B cell (primary cell): ENCODE measurements around the gene RAD51B. TPM values are rescaled to one million over a fixed set of nuclear protein-coding genes. Genes with fewer than 3 reads are reported as not detected.
A peak's percentile ranks its signal among the peaks of the same experiment; 100 is the strongest.

ENCODE experiments used
- ATAC-seq: fragments of 200-7000 bp; cut with Tn5 transposase; one replicate; pipeline ENCODE4 v1.10.0; 2021; ENCODE audit warnings: low read depth, mild to moderate bottlenecking, moderate number of reproducible peaks, moderate library complexity
- CTCF ChIA-PET: fragments of 350-600 bp; sonication (Branson Sonifier 250); formaldehyde crosslinking; loops from one replicate; lab custom pipeline; 2021; ENCODE audit warnings: antibody characterized with exemption, inconsistent platforms; lab: Charles Lee
- POLR2A ChIA-PET: fragments of 350-600 bp; sonication (Branson Sonifier 250); formaldehyde crosslinking; loops from one replicate; lab custom pipeline; 2021; ENCODE audit warnings: antibody characterized with exemption; lab: Charles Lee
- DNase-seq: peaks from one replicate; pipeline ENCODE4 v3.0.0; 2013
- H2AFZ ChIP-seq: 2 replicates; pipeline ENCODE4 v1.6.1; 2012; ENCODE audit warnings: mild to moderate bottlenecking, low read depth, low read length; ENCODE audit not compliant: insufficient read depth, poor library complexity, severe bottlenecking
- H3K27ac ChIP-seq, 2 donors: 1 replicate in 1 of 2; 2 replicates in 1 of 2; pipeline ENCODE4 v1.5.1; 2012 to 2013; ENCODE audit warnings: low read length in 2 of 2, mild to moderate bottlenecking in 2 of 2, moderate library complexity in 1 of 2
- H3K27me3 ChIP-seq, 4 experiments: fragments of 200-600 bp in 1 of 4; sonication (generic) in 1 of 4; replicated peaks in 1 of 4; 1 replicate in 2 of 4; 2 replicates in 2 of 4; pipeline versions ENCODE4 v1.6.1 to v1.7.0; 2013 to 2016; ENCODE audit warnings: low read length in 3 of 4, mild to moderate bottlenecking in 2 of 4, mixed read lengths in 1 of 4, moderate library complexity in 1 of 4; ENCODE audit not compliant: insufficient read depth in 4 of 4, control insufficient read depth in 3 of 4; ENCODE audit errors: control extremely low read depth in 1 of 4
- H3K36me3 ChIP-seq, 2 experiments: replicated peaks in 1 of 2; 1 replicate in 1 of 2; 2 replicates in 1 of 2; pipeline versions ENCODE4 v1.6.1 to v1.7.1; 2013; ENCODE audit warnings: low read length in 1 of 2; ENCODE audit not compliant: insufficient read depth in 2 of 2, control insufficient read depth in 1 of 2; ENCODE audit errors: control extremely low read depth in 1 of 2, extremely low read depth in 1 of 2
- H3K4me1 ChIP-seq, 2 donors: fragments of 200-600 bp in 1 of 2; sonication (generic) in 1 of 2; 1 replicate in 1 of 2; 2 replicates in 1 of 2; pipeline versions ENCODE4 v1.5.1 to v1.6.1; 2013 to 2017; ENCODE audit warnings: low read length in 2 of 2; ENCODE audit not compliant: control insufficient read depth in 2 of 2, insufficient read depth in 2 of 2
- H3K4me2 ChIP-seq: replicated peaks from 2 replicates; pipeline ENCODE3; 2012; ENCODE audit warnings: mild to moderate bottlenecking, low read depth, low read length; ENCODE audit not compliant: poor library complexity, severe bottlenecking
- H3K4me3 ChIP-seq, 5 experiments: fragments of 200-600 bp in 1 of 5; sonication (generic) in 1 of 5; 1 replicate in 3 of 5; 2 replicates in 2 of 5; pipeline versions ENCODE4 v1.5.1 to v1.7.0; 2011 to 2016; ENCODE audit warnings: low read length in 4 of 5, mild to moderate bottlenecking in 4 of 5, low read depth in 2 of 5, control low read depth in 1 of 5, moderate library complexity in 1 of 5; ENCODE audit not compliant: insufficient read depth in 1 of 5; ENCODE audit errors: control extremely low read depth in 1 of 5, extremely low read depth in 1 of 5
- H3K79me2 ChIP-seq: fragments of 200-600 bp; sonication (generic); one replicate; pipeline ENCODE4 v1.6.0; 2016; ENCODE audit warnings: low read length; ENCODE audit not compliant: control insufficient read depth, insufficient read depth
- H3K9ac ChIP-seq: fragments of 200-600 bp; sonication (generic); 2 replicates; pipeline ENCODE4 v1.6.1; 2017; ENCODE audit warnings: mild to moderate bottlenecking, low read length, moderate library complexity
- H3K9me3 ChIP-seq, 3 donors: one replicate each; pipeline versions ENCODE4 v1.6.1 to v1.7.1; 2013; ENCODE audit warnings: low read length in 2 of 3; ENCODE audit not compliant: control insufficient read depth in 2 of 3, insufficient read depth in 1 of 3; ENCODE audit errors: control extremely low read depth in 1 of 3
- H4K20me1 ChIP-seq: 2 replicates; pipeline ENCODE4 v1.6.0; 2012; ENCODE audit warnings: mild to moderate bottlenecking, low read length; ENCODE audit not compliant: insufficient read depth, control insufficient read depth, poor library complexity, severe bottlenecking
- H3K27ac Mint-ChIP-seq: one replicate; pipeline ENCODE4 v1.8.0; 2021; ENCODE audit warnings: mixed read lengths
- H3K27me3 Mint-ChIP-seq: one replicate; pipeline ENCODE4 v1.8.0; 2021; ENCODE audit warnings: mixed read lengths
- H3K4me1 Mint-ChIP-seq: one replicate; pipeline ENCODE4 v1.8.0; 2021; ENCODE audit warnings: mixed read lengths
- H3K4me3 Mint-ChIP-seq: one replicate; pipeline ENCODE4 v1.8.0; 2021; ENCODE audit warnings: mixed read lengths
- H3K9me3 Mint-ChIP-seq: one replicate; pipeline ENCODE4 v1.8.0; 2022; ENCODE audit warnings: mixed read lengths; ENCODE audit not compliant: insufficient read depth
- EZH2 ChIP-seq: IDR thresholded peaks from 2 replicates; pipeline ENCODE4 v1.6.1; 2012; ENCODE audit warnings: borderline replicate concordance, low read depth, mild to moderate bottlenecking, moderate library complexity, low read length; ENCODE audit not compliant: insufficient read depth, poor library complexity, severe bottlenecking
- WGBS: methylation state at CpG from one replicate; pipeline ENCODE4 v1.1.5; 2013; ENCODE audit warnings: missing lambda C conversion rate; ENCODE audit not compliant: insufficient coverage; 5-methylcytosine and 5-hydroxymethylcytosine counted together
- intact Hi-C: fragments of 100-400 bp; cut with micrococcal nuclease; formaldehyde crosslinking; loops from one replicate; pipeline ENCODE4 v1.10.0; 2022
- polyA plus RNA-seq: library from polyadenylated mRNA; depleted of rRNA; stranded (reverse); fragments of >200 nt; gene quantifications from 2 replicates; pipeline ENCODE4 v1.2.3, GENCODE V29; 2012
- total RNA-seq, 2 donors: library from RNA; stranded (reverse); fragments of 120-200 nt in 1 of 2; gene quantifications; 1 replicate in 1 of 2; 2 replicates in 1 of 2; pipeline versions ENCODE4 v1.2.3 to v1.2.4, GENCODE V29; 2013 to 2022
- TF ChIP-seq, protein P1 (sequence below): fragments of 200-600 bp; IDR thresholded peaks from one replicate; pipeline ENCODE4 v1.8.0; 2022; ENCODE audit warnings: antibody characterized with exemption, mild to moderate bottlenecking

RAD51B gene
- total and polyA plus RNA-seq, 2 donors (not counting 1 experiment from before 2014, with no cell fraction given) = 6.5 to 60.6 TPM

DNA sequence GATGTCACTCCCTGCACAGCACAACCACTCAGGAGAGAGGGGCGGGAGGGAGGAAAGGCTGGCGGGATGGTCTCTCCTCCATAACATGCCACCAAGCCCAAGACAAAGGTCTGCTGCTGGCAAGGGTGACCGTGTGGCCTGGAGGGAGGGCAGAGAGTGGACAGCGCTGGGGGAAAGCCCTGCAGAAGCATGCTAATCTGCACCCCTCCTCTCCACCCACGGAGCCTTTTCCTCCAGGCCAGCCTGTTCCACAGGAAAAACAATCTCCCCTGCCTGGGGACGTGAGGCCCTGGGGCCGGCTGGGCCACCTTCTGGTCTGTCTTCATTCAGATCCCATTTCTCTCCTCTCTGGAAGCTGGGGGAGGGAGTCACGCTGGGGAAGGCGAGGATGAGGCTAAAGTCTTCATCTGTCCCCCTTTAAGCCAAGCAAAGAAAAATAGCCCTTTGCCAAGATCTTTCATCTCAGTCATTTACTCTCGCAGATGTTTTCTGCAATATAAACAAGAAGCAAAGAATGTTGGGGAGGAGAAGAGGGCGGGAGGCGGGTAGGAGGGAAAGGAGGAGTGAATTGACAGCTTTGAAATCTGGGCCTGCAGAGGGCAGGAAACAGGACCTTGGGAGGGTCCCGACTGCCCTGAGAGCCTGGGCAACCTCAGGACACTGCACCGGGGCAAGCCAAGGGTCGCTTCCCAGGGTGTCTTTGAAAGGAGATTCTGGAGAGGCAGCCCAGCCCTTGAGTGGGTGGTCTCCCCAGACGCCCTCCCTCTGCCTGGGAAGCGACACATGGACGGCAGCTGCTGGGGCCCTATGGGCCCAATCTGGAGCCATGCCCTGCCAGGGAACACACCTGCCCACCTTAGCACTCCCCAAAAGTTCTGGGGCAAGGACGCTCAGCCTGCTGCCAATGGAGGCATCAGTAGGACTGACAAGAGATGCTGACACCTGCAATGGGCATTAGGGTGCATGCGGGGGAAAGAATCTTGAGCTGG is 839.7 kb downstream of the RAD51B start:
- Histone ChIP-seq H3K4me2 (no peak overlapping the region), H3K4me3 (no peak overlapping the region), H3K4me1 (peaks cover 19 to 27% of the 10 kb centered on the region in 2 donors), H2AFZ (no peak overlapping the region), H3K27me3 (no peaks in the 10 kb centered on the region), H3K36me3 (no peaks in the 10 kb centered on the region), H3K27ac (no peak overlapping the region), H4K20me1 (no peaks in the 10 kb centered on the region), H3K9ac (no peak overlapping the region), H3K79me2 (peaks cover 10% of the 10 kb centered on the region), H3K9me3 (no peaks in the 10 kb centered on the region)
- Mint-ChIP-seq H3K9me3 (no peaks in the 10 kb centered on the region), H3K4me3 (no peak overlapping the region), H3K4me1 (peaks cover 39% of the 10 kb centered on the region), H3K27ac (peak overlapping the region; percentile 24), H3K27me3 (no peaks in the 10 kb centered on the region)
- CTCF ChIA-PET = interaction anchor here (0.6 to 0.9 kb wide), 2 partner anchors 43 to 259 kb away, joined by 3 read pairs; no protein-coding TSS in a partner anchor
- TF ChIP-seq EZH2 = no peak
- TF ChIP-seq, protein P1, sequence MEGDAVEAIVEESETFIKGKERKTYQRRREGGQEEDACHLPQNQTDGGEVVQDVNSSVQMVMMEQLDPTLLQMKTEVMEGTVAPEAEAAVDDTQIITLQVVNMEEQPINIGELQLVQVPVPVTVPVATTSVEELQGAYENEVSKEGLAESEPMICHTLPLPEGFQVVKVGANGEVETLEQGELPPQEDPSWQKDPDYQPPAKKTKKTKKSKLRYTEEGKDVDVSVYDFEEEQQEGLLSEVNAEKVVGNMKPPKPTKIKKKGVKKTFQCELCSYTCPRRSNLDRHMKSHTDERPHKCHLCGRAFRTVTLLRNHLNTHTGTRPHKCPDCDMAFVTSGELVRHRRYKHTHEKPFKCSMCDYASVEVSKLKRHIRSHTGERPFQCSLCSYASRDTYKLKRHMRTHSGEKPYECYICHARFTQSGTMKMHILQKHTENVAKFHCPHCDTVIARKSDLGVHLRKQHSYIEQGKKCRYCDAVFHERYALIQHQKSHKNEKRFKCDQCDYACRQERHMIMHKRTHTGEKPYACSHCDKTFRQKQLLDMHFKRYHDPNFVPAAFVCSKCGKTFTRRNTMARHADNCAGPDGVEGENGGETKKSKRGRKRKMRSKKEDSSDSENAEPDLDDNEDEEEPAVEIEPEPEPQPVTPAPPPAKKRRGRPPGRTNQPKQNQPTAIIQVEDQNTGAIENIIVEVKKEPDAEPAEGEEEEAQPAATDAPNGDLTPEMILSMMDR = no peak
- intact Hi-C loops = no loop called here
- 95% methylated on average over 11 of the region's 20 CpGs for WGBS
- DNase-seq (no peak), ATAC-seq (no peak)
- POLR2A ChIA-PET = interaction anchor here (0.7 kb wide), 1 partner anchor 24 kb away, joined by 5 read pairs; no protein-coding TSS in a partner anchor

DNA sequence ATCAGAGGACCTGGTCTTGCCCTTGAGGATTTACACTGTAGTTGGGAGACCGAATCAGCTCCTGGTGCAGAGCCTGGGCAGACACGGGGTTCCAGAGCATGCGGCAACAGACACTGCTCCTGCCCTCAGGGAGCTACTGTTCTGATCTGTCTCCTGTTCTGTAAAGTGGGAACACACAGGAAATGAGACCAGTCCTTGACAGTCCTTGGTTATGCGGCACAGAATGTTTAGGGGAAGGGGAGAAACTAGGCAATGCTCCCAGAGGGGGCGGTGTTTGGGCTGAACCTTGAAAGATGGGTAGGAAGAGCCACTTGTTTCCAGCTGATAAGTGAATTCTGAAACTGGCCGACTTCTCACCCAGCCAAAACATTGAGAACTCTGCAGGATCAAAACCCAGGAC is 840.9 kb downstream of the RAD51B start:
- H3K27me3 ChIP-seq = no peaks in the 10 kb centered on the region
- no peak overlapping the region for H3K27ac ChIP-seq
- DNase-seq (no peak), ATAC-seq (no peak)
- no peak overlapping the region for H3K4me3 ChIP-seq
- peaks cover 14 to 24% of the 10 kb centered on the region in 2 donors for H3K4me1 ChIP-seq
- H3K9ac ChIP-seq = no peak overlapping the region
- ChIA-PET CTCF (interaction anchor here (0.6 to 0.9 kb wide), 2 partner anchors 44 to 260 kb away, joined by 3 read pairs; no protein-coding TSS in a partner anchor), POLR2A (interaction anchor here (0.7 kb wide), 1 partner anchor 22 kb away, joined by 5 read pairs; no protein-coding TSS in a partner anchor)
- Mint-ChIP-seq H3K27ac (no peak overlapping the region), H3K4me3 (no peak overlapping the region), H3K4me1 (peaks cover 43% of the 10 kb centered on the region), H3K9me3 (no peaks in the 10 kb centered on the region), H3K27me3 (no peaks in the 10 kb centered on the region)
- no peaks in the 10 kb centered on the region for H4K20me1 ChIP-seq
- no peaks in the 10 kb centered on the region for H3K9me3 ChIP-seq
- H3K79me2 ChIP-seq = peaks cover 11% of the 10 kb centered on the region
- H3K36me3 ChIP-seq = no peaks in the 10 kb centered on the region
- H2AFZ ChIP-seq = no peak overlapping the region
- no peak overlapping the region for H3K4me2 ChIP-seq
- TF ChIP-seq EZH2 = no peak
- intact Hi-C loops = no loop called here
- 97% methylated on average over 5 of the region's 6 CpGs for WGBS
